Hematopoietic multipotent progenitor cell treated with erythropoietin and hydrocortisone succinate and interleukin-3 and kit ligand, for 15 days (in vitro differentiated cells): Measurements from ENCODE around the gene SOCS7.

Source experiments
- DNase-seq: peaks from one replicate; pipeline ENCODE4 v3.0.0-alpha.2; 2015; ENCODE audit warnings: low spot score

SOCS7 gene

DNA sequence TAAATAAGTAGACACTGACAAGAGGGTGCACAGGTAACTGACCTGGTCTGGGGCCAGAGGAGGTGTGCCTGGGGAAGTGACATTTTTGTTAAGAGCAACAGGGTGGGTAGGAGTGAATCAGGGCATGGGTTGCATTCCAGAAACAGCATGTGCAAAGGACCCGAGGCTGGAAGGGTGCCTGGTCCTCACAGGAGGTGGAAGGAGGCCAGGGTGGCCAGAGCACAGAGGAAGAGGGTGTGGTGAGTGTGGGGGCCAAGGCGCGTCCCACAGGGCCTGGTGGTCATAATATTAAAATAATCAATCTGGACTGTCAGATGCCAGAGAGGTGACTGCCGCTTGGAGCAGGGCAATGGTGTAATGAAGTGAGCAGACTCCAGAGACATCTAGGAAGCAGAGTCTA is 90.9 kb downstream of the SOCS7 start:
- no peak for DNase-seq

DNA sequence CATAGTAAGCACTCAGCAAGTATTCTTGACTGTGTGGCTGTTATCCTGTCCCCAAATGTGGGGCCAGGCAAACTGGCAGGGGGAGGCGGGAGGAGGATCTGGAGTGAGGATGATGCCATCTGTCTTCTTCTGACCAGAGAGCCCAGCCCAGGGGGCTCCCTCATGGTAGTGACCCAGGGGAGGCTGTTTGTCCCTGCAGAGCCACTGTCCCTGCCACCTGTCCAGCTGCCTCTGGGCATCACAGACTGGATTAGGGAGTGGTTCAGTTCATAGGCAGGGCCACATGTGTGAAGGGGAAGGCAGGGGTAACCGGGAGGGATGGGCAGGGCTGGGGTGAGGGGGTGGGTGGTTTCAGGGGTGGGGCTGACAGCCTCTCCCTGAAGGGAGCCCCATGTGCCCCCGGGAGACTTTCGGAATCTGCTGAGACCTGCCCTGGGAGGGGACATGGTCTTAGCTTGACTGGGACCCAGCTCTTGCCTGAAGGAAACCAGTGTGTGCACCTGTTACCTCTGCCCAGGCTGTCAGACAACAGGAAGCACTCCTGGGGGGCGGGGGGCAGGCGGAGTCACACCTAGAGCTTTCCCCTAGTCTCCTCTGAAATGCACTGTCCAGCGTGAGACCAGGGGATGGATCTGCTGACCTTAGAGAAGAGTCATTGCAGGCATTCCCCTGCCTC is 91.8 kb downstream of the SOCS7 start:
- no peak for DNase-seq

DNA sequence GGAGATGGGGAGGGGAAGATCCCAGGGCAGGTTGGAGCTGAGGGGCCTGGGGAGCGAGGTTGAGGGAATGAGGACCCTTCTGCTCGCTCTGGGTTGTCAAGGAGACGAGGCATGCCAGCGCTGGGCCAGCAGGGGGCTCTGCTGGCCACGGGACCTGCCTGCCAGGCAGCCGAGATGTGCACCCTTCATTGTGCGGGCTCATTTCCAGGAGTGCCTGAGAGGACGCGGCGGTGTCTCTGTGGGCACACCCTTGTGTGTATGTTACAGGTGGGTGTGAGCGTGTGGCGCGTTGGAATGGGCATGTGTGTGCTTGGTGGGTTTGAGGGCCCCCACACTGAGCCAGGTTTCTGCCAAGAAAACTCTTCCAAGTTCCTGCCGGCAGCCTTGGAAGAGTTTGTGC is 92.5 kb downstream of the SOCS7 start:
- DNase-seq: peak; percentile 80

DNA sequence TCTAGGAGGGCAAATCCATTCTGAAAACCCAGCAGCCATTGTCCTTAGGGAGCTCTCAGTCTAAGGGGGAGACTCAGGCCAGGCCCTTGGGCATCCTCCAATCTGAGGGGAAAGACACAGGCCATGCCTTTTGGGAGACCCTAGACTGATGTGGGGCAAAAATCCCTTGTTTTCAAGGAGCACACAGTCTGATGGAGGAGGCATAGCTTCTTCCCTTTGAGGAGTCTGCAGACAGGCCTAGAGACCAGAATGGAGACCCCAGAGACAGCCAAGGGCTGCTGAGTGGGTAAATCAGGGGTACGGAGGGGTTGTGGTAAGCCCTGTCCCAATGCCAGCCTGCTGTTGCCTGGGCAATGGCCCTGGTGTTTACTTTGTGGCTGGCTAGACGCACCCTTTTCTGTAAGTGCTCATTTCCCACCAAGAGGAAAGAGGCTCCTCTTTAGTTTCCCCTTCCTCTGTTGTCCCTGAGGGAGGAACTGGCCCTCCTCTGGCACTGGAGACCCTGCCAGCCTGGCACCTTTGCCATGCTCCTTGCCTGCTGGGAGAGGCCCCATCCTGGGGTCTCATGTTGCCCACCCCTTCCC is 96.0 kb downstream of the SOCS7 start:
- no peak for DNase-seq

DNA sequence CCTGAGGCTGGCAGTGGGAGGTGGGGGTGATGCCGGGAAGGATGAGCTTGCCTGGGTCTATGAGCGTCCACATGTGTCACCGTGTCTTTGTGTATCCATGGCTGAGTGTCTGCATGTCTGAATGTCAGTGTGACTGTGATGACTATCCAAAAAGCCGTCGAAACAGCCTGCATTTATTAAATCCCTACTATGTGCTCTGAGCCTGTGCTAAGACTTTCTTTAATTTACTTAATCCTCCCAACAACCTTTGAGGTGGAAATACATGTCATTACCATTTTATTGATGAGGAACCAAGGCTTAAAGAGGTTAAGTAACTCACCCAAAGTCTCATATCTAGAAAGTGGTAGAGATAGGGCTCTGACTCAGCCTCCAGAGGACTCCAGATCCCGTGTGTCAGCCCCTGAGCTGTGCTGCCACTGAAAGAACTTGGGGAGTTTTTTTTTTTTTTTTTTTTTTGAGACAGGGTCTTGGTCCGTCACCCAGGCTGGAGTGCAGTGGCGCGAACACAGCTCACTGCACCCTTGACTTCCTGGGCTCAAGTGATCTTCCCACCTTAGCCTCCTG is 96.6 kb downstream of the SOCS7 start:
- DNase-seq: no peak

DNA sequence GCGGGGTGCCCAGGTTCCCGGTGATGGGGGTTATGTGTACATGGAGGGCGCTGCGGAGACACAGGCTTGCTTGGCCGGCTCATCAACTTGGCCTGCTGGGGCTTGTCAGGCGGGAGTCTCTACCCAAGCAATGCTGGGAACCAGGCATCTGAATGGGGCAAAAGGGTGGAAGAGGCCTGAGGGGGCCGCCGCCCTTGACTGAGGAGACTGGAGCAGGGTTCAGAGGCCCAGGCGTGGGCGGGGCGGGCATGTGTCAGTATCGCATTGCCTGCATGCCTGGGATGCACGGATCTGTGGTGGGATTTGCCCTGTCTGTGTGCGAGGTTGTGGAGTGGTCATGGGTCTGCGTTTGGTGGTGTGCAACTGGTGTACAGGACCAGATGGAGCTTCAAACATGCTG is 97.7 kb downstream of the SOCS7 start:
- DNase-seq: no peak

DNA sequence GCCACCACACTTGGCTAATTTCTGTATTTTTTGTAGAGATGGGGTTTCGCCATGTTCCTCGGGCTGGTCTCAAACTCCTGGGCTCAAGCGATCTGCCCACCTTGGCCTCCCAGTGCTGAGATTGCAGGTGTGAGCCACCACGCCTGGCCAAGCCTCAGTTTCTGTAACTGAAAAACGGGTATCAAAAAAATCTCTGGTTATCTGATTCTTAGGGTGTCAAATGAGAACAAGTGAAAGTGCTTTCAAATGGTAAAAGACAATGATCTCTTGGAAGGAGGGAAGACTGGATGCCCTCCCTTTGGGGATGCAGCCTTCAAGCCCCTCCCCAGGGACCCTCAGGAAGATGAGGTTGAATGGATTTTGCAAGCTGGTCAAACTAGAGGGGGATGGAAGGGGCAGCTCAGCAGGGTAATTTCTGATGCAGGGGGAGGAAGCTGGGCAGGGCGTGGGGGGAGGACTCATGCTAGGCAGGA is 98.9 kb downstream of the SOCS7 start:
- DNase-seq: no peak

DNA sequence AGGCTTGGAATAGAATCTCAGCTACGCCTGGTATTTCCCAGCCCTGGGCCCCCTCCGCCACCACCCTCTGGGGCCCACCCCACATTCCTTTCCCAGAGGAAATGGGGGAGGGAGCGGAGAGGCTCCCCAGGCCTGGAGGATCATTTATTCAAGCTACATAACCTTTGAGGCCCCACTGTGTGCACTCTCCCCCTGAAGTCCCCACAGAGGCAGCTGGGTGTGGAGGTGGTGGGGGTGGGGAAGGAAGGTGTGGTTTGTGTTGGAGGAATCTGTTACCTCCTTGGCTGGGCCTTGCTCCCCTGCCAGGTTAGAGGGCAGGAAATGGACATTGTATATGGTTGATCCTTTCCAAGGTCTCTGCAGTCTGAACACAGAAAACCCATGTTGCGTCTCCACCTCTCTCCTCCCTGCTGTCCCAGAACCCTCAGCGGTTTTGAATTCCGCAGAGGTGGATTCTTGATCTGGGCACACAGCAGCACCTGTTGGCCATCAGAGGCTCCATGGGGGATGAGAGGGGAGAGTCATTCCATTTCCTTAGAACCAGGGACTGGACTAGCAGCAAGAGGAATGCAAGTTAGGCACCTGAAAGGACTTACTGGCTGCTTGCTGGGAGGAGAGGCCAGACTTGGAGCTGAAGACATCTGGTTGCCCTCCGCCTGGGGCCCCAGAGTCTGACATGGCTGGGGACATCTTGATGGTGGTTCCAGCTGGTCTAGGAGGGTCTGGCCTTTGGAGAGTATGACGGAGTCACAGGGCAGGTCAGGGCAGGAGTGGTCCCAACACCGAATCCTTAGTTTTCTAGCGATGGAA is 99.6 kb downstream of the SOCS7 start:
- DNase-seq: no peak

DNA sequence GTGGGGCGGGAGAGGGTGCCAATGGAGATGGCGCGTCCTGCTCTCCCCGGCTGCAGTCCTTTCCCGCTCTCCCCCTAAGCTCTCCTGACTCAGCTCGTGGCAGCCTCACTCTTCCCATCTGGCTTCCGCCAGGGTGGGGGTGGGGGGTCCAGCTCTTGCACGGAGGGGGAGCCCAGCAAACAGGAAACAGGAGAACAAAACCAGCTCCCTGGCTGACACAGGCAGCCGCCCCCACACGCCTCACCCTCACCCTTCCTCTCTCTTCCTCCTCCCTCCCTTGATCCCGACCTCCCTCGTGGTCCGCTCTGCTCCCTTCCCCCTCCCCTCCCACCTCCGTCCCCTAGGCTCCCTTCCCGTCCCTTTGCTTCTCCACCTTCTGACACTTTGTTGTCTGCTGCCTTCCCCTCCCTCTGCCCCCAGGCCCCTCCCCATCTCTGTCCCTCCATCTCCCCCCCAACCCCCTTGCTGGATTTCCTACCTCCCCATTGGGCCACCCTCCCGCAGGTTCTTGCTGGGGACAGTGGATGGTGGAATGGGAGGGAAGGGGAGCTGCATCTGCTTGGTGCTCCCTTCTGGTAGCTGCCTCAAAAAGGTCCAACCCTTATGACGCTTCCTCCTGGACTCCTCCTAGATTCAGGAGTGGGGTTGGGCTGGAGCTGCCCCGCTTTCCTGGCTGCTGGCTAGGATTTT is 100.3 kb downstream of the SOCS7 start:
- no peak for DNase-seq

DNA sequence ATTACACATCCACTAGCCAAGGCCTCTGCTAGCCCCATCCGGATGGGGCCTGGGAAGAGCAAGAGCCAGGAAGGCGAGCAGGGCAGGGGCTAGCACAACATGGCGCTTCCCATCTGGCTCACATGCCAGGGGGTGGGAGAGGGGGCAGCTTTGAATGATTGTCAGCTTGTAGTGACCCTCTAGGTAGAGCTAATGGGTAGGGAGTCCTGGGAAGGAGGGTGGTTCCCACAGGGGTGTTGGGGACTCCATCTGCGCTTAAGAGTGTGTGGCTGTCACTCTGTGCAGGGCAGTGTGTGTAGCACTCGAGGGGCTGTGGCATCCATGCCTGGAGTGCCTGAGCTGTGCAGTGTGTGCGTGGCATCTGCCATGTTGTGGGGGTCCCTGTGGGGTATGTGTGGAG is 101.1 kb downstream of the SOCS7 start:
- no peak for DNase-seq

DNA sequence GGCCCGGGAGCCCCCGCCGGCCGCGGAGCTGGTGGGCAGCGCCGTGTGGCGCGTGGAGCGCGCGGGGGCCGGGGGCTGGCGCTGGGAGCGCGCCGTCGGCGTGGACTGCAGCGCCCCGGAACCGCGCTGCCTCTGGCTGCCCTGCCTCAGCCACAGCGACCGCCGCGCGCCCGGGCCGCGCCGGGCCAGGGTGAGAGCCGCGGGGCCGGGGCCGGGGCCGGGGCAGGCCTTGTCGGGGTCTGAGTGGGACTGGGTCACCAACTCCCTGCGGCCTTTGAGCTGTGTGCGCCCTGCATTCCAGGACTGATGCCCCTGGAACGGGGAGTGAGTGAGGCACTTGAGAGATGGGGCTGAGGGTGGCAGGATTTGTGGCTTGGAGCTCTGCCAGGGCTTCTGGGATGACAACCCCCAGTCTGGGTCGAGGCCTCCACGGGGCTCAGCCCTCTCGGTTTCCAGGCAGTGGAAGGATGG is 102.3 kb downstream of the SOCS7 start:
- DNase-seq: no peak

DNA sequence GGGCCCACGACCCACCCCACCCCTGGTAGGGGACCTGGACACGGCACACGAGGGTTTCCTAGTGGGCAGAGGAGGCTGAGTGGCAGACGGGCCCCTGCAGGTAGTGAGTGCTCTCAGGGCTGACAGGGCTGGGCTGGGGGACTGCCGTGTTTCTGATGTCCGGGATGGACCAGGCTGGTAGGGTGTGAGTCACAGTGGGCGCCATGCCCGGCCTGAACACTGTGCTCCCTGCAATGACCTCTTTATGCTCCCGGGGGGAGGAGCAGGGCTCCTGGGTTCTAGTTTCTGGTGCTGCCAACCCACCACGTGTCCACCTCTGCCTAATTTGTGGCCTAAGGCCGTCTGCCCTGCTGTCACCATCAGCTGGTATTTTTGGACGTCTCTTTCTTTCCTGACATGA is 102.9 kb downstream of the SOCS7 start:
- no peak for DNase-seq
